K562 (cell line): Measurements from ENCODE around the gene NSF. TPM values are rescaled to one million over a fixed set of nuclear protein-coding genes. Genes with fewer than 3 reads are reported as not detected.

Experiments used
- ATAC-seq: fragments of 200-7000 bp; cut with Tn5 transposase; 3 replicates; pipeline ENCODE4 v1.9.1; 2020; ENCODE audit warnings: moderate library complexity
- BruUV-seq: library from RNA; stranded (reverse); fragments of 400-500 nt; replicated peaks from 2 replicates; lab custom pipeline; 2021; lab: Mats Ljungman, UMichigan
- CTCF ChIA-PET: fragments of 300-600 bp; formaldehyde crosslinking; extraction: SDS; loops from one replicate; lab custom pipeline; 2021; ENCODE audit warnings: low intra/inter-chr PET ratio; lab: Yijun Ruan, JAX
- POLR2A ChIA-PET: fragments of 300-600, 350-650 bp; sonication (Branson Sonifier 250); formaldehyde crosslinking; extraction: SDS; loops from one replicate; lab custom pipeline; 2021; ENCODE audit warnings: antibody characterized with exemption, inconsistent platforms; lab: Yijun Ruan, JAX
- DNase-seq, 4 experiments: peaks; one replicate each; pipeline versions ENCODE4 v3.0.0 to v3.0.0-alpha.2; 2011 to 2018; ENCODE audit warnings: low spot score in 3 of 4, mixed read lengths in 3 of 4; ENCODE audit errors: extremely low read depth in 1 of 4
- FAIRE-seq: peaks from 2 replicates; lab custom pipeline; 2011; peaks lifted over from hg19 to GRCh38; lab: Jason Lieb, UNC
- H2AFZ ChIP-seq: 2 replicates; pipeline ENCODE4 v1.6.0; 2011; ENCODE audit warnings: low read depth, low read length, control low read depth, inconsistent platforms
- H3K27ac ChIP-seq: fragments of 200-600 bp; 3 replicates; pipeline ENCODE4 v1.8.0; 2011; ENCODE audit warnings: low read depth, mild to moderate bottlenecking, control low read depth, inconsistent platforms, low read length, moderate library complexity, mixed read lengths; ENCODE audit errors: extremely low read depth
- H3K27me3 ChIP-seq, 2 experiments: fragments of 300-600 bp in 1 of 2; 2 replicates in 1 of 2; 3 replicates in 1 of 2; pipeline versions ENCODE4 v1.6.0 to v1.8.0; 2011; ENCODE audit warnings: inconsistent platforms in 2 of 2, low read length in 2 of 2, mild to moderate bottlenecking in 1 of 2, mixed read lengths in 1 of 2, moderate library complexity in 1 of 2; ENCODE audit not compliant: control insufficient read depth in 2 of 2, insufficient read depth in 2 of 2
- H3K36me3 ChIP-seq: fragments of 300-600 bp; 3 replicates; pipeline ENCODE4 v1.8.0; 2011; ENCODE audit warnings: mild to moderate bottlenecking, low read length, inconsistent platforms; ENCODE audit not compliant: control insufficient read depth, insufficient read depth
- H3K4me1 ChIP-seq, 2 experiments: fragments of 200-600 bp in 1 of 2; replicated peaks in 1 of 2; 2 replicates in 1 of 2; 3 replicates in 1 of 2; pipeline versions ENCODE4 v1.5.1 to v1.8.0; 2011; ENCODE audit warnings: inconsistent platforms in 2 of 2, low read length in 2 of 2, mild to moderate bottlenecking in 1 of 2, mixed read lengths in 1 of 2, moderate library complexity in 1 of 2; ENCODE audit not compliant: control insufficient read depth in 2 of 2, insufficient read depth in 2 of 2
- H3K4me2 ChIP-seq: 2 replicates; pipeline ENCODE4 v1.6.1; 2011; ENCODE audit warnings: low read length, control low read depth, inconsistent platforms, mixed read lengths; ENCODE audit not compliant: insufficient read depth
- H3K4me3 ChIP-seq: fragments of 200-600 bp; sonication (generic), shearing (Covaris generic); 2 replicates; pipeline ENCODE4 v1.5.1; 2016; ENCODE audit warnings: control low read depth, inconsistent platforms
- H3K79me2 ChIP-seq: fragments of 200-600 bp; 3 replicates; pipeline ENCODE4 v1.8.0; 2011; ENCODE audit warnings: low read length, inconsistent platforms; ENCODE audit not compliant: control insufficient read depth, insufficient read depth
- H3K9ac ChIP-seq, 2 experiments: 2 replicates each; pipeline versions ENCODE4 v1.6.0 to v1.6.1; 2011; ENCODE audit warnings: low read depth in 2 of 2, low read length in 2 of 2, control low read depth in 1 of 2, inconsistent platforms in 1 of 2, mild to moderate bottlenecking in 1 of 2, mixed read lengths in 1 of 2; ENCODE audit not compliant: insufficient read depth in 1 of 2
- H3K9me1 ChIP-seq: one replicate; pipeline ENCODE4 v1.6.0; 2011; ENCODE audit warnings: inconsistent platforms, mild to moderate bottlenecking, low read length, moderate library complexity; ENCODE audit not compliant: control insufficient read depth, insufficient read depth
- H3K9me3 ChIP-seq: replicated peaks from 2 replicates; pipeline ENCODE4 v1.5.1; 2011; ENCODE audit warnings: low read depth, low read length, inconsistent platforms; ENCODE audit not compliant: control insufficient read depth, insufficient read depth
- H4K20me1 ChIP-seq: replicated peaks from 2 replicates; pipeline ENCODE4 v1.6.1; 2011; ENCODE audit warnings: low read length, inconsistent platforms, mixed read lengths; ENCODE audit not compliant: control insufficient read depth, insufficient read depth
- CBX2 ChIP-seq: fragments of 200-600 bp; sonication (generic); IDR thresholded peaks from one replicate; pipeline ENCODE4 v1.6.1; 2012; ENCODE audit warnings: mild to moderate bottlenecking, low read length, inconsistent platforms; ENCODE audit not compliant: insufficient read depth, poor library complexity, severe bottlenecking
- CREB1 ChIP-seq, 2 experiments: sonication (generic) in 1 of 2; formaldehyde crosslinking in 1 of 2; IDR thresholded peaks; 2 replicates each; pipeline versions ENCODE4 v1.6.1 to v1.8.0; 2012 to 2022; ENCODE audit warnings: inconsistent platforms in 1 of 2, mild to moderate bottlenecking in 1 of 2, missing genetic modification reagents in 1 of 2, moderate library complexity in 1 of 2
- DMBX1 ChIP-seq: fragments of 250-450 bp; sonication (Bioruptor Pico); IDR thresholded peaks from 2 replicates; pipeline ENCODE4 v1.8.0; 2022; ENCODE audit warnings: inconsistent platforms, mild to moderate bottlenecking, moderate library complexity, borderline replicate concordance
- NFRKB ChIP-seq: fragments of 450-650 bp; IDR thresholded peaks from 2 replicates; pipeline ENCODE4 v1.6.1; 2016; ENCODE audit warnings: low read depth
- NR2F6 ChIP-seq: fragments of 450-650 bp; formaldehyde crosslinking; IDR thresholded peaks from 2 replicates; pipeline ENCODE4 v1.4.0; 2020; ENCODE audit warnings: mild to moderate bottlenecking
- RBM34 ChIP-seq: fragments of 200-400 bp; formaldehyde crosslinking; IDR thresholded peaks from 2 replicates; pipeline ENCODE4 v1.6.1; 2018; ENCODE audit warnings: low read length, borderline replicate concordance; ENCODE audit not compliant: insufficient read depth
- SAFB2 ChIP-seq: fragments of 200-400 bp; formaldehyde crosslinking; IDR thresholded peaks from 2 replicates; pipeline ENCODE4 v1.6.1; 2018; ENCODE audit warnings: borderline replicate concordance, low read length, low read depth, moderate library complexity; ENCODE audit not compliant: severe bottlenecking
- TARDBP ChIP-seq: fragments of 450-650 bp; IDR thresholded peaks from 2 replicates; pipeline ENCODE4 v1.6.1; 2016
- TBP ChIP-seq: optimal IDR thresholded peaks from 2 replicates; pipeline ENCODE3; 2011; ENCODE audit warnings: low read depth, low read length, improper control_type of control experiment
- XRCC3 ChIP-seq: fragments of 450-650 bp; IDR thresholded peaks from 2 replicates; pipeline ENCODE4 v1.6.1; 2017; ENCODE audit warnings: mild to moderate bottlenecking, moderate library complexity
- ZNF551 ChIP-seq: fragments of 250-450 bp; sonication (Bioruptor Pico); IDR thresholded peaks from 2 replicates; pipeline ENCODE4 v1.5.0; 2021; ENCODE audit warnings: mild to moderate bottlenecking, moderate library complexity
- WGBS: fragments of 100-300 bp; shearing (Covaris generic); methylation state at CpG from one replicate; pipeline ENCODE4 v1.1.6; 2016; ENCODE audit warnings: low coverage, mixed read lengths; ENCODE audit not compliant: insufficient coverage; ENCODE audit errors: missing lambda C conversion rate; 5-methylcytosine and 5-hydroxymethylcytosine counted together
- in situ Hi-C: fragments of 300-500 bp; cut with MboI; formaldehyde crosslinking; loops from 4 replicates; pipeline ENCODE4 v1.15.0; 2018; ENCODE audit warnings: inconsistent platforms, mixed read lengths
- intact Hi-C: fragments of 100-400 bp; cut with micrococcal nuclease; formaldehyde crosslinking; loops from 2 replicates; pipeline ENCODE4 v1.14.2; 2022
- polyA plus RNA-seq, 8 experiments: library from polyadenylated mRNA; depleted of rRNA in 4 of 8; stranded (reverse) in 5 of 8; unstranded in 3 of 8; fragments of >200 nt; fragmentation: Nextera tagmentation in 2 of 8; fragmentation: Illumina TruSeq in 1 of 8; extraction: Ambion mirVana in 2 of 8; extraction: Trizol in 1 of 8; gene quantifications; 2 replicates each; pipeline versions ENCODE4 v1.2.1 to v1.2.3, GENCODE V29; 2011 to 2014; ENCODE audit warnings: inconsistent platforms in 1 of 8, missing spikeins in 1 of 8
- total RNA-seq, 7 experiments: library from RNA; depleted of rRNA in 6 of 7; stranded (reverse); fragments of >200 nt in 6 of 7; fragmentation: Illumina TruSeq in 2 of 7; extraction: Trizol in 2 of 7; gene quantifications; 2 replicates each; pipeline versions ENCODE4 v1.2.1 to v1.2.3, GENCODE V29; 2011 to 2021; ENCODE audit warnings: low replicate concordance in 1 of 7
- TF ChIP-seq, protein P1 (sequence below): fragments of 450-650 bp; formaldehyde crosslinking; IDR thresholded peaks from 2 replicates; pipeline ENCODE4 v1.4.0; 2020; ENCODE audit warnings: mild to moderate bottlenecking, moderate library complexity
- TF ChIP-seq, protein P2 (sequence below): fragments of 150-350 bp; conservative IDR thresholded peaks from 2 replicates; pipeline ENCODE4 v1.6.1; 2014; ENCODE audit warnings: low read length
- TF ChIP-seq, protein P3 (sequence below): fragments of 450-650 bp; IDR thresholded peaks from 2 replicates; pipeline ENCODE4 v1.6.1; 2018; ENCODE audit not compliant: partially characterized antibody

Gene NSF
- total and polyA plus RNA-seq, 9 of the 15 experiments (the other 6 are each of a cell fraction or from before 2014, with no cell fraction given), result 16.7 to 39.8 (median 36.7) TPM

DNA sequence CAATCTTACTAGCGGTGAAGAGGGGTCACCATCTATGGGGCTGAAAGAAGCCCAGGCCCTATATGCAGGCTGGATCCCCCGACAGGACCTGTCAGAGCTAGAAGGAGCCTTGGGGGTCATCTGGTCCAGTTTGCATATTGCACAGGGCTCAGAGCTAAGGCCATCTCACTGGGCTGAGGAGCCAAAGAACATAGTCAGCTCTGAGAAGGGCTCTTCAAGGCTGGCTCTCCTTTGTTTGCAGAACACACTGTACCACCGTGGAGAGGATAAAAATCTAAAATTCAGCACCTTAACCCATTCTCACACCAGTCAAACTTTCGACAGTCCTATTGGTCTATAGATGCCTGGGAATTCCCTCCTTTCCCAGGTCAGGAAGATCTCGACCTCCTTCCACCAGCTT lies 203.8 kb downstream of the NSF start:
- H3K27me3 ChIP-seq, result no peaks in the 10 kb centered on the region
- H3K4me3 ChIP-seq, result no peak overlapping the region
- intact Hi-C loops, result no loop called here
- no peaks in the 10 kb centered on the region for H3K9me3 ChIP-seq
- H3K9ac ChIP-seq, result no peak overlapping the region; a peak in 1 of 4 replicates
- H3K27ac ChIP-seq, result no peak overlapping the region
- ChIA-PET POLR2A (interaction anchor here (0.8 to 1.4 kb wide), 5 partner anchors 9 to 16 kb away, joined by 3 to 4 read pairs (median 4); no protein-coding TSS in a partner anchor), CTCF (no interaction called here)
- no peak for DNase-seq
- H3K4me2 ChIP-seq, result no peak overlapping the region
- WGBS, result 62% methylated on average over 4 of the region's 5 CpGs
- BruUV-seq, result no TSS peak
- no peak for TF ChIP-seq CREB1 (IDR thresholded peaks at IDR 0.05)
- no peak for TF ChIP-seq CREB1 (CRISPR knock-in tag; IDR thresholded peaks at IDR 0.05)
- TF ChIP-seq XRCC3, result no peak
- TF ChIP-seq NFRKB, result no peak
- no peak for TF ChIP-seq NR2F6 (CRISPR knock-in tag)
- TF ChIP-seq TBP, result no peak
- TF ChIP-seq DMBX1 (CRISPR knock-in tag), result no peak
- TF ChIP-seq RBM34, result no peak
- TF ChIP-seq, protein P1, sequence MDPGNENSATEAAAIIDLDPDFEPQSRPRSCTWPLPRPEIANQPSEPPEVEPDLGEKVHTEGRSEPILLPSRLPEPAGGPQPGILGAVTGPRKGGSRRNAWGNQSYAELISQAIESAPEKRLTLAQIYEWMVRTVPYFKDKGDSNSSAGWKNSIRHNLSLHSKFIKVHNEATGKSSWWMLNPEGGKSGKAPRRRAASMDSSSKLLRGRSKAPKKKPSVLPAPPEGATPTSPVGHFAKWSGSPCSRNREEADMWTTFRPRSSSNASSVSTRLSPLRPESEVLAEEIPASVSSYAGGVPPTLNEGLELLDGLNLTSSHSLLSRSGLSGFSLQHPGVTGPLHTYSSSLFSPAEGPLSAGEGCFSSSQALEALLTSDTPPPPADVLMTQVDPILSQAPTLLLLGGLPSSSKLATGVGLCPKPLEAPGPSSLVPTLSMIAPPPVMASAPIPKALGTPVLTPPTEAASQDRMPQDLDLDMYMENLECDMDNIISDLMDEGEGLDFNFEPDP (CRISPR knock-in tag), result no peak
- TF ChIP-seq, protein P2, sequence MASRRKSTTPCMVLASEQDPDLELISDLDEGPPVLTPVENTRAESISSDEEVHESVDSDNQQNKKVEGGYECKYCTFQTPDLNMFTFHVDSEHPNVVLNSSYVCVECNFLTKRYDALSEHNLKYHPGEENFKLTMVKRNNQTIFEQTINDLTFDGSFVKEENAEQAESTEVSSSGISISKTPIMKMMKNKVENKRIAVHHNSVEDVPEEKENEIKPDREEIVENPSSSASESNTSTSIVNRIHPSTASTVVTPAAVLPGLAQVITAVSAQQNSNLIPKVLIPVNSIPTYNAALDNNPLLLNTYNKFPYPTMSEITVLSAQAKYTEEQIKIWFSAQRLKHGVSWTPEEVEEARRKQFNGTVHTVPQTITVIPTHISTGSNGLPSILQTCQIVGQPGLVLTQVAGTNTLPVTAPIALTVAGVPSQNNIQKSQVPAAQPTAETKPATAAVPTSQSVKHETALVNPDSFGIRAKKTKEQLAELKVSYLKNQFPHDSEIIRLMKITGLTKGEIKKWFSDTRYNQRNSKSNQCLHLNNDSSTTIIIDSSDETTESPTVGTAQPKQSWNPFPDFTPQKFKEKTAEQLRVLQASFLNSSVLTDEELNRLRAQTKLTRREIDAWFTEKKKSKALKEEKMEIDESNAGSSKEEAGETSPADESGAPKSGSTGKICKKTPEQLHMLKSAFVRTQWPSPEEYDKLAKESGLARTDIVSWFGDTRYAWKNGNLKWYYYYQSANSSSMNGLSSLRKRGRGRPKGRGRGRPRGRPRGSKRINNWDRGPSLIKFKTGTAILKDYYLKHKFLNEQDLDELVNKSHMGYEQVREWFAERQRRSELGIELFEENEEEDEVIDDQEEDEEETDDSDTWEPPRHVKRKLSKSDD, result no peak
- TF ChIP-seq, protein P3, sequence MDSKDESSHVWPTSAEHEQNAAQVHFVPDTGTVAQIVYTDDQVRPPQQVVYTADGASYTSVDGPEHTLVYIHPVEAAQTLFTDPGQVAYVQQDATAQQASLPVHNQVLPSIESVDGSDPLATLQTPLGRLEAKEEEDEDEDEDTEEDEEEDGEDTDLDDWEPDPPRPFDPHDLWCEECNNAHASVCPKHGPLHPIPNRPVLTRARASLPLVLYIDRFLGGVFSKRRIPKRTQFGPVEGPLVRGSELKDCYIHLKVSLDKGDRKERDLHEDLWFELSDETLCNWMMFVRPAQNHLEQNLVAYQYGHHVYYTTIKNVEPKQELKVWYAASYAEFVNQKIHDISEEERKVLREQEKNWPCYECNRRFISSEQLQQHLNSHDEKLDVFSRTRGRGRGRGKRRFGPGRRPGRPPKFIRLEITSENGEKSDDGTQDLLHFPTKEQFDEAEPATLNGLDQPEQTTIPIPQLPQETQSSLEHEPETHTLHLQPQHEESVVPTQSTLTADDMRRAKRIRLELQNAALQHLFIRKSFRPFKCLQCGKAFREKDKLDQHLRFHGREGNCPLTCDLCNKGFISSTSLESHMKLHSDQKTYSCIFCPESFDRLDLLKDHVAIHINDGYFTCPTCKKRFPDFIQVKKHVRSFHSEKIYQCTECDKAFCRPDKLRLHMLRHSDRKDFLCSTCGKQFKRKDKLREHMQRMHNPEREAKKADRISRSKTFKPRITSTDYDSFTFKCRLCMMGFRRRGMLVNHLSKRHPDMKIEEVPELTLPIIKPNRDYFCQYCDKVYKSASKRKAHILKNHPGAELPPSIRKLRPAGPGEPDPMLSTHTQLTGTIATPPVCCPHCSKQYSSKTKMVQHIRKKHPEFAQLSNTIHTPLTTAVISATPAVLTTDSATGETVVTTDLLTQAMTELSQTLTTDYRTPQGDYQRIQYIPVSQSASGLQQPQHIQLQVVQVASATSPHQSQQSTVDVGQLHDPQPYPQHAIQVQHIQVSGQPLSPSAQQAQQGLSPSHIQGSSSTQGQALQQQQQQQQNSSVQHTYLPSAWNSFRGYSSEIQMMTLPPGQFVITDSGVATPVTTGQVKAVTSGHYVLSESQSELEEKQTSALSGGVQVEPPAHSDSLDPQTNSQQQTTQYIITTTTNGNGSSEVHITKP, result no peak
- no peak for TF ChIP-seq ZNF551 (CRISPR knock-in tag)
- no peak for TF ChIP-seq SAFB2
- TF ChIP-seq CBX2, result no peak
- no peak for TF ChIP-seq TARDBP
- H4K20me1 ChIP-seq, result no peaks in the 10 kb centered on the region
- no peaks in the 10 kb centered on the region for H3K9me1 ChIP-seq
- peak overlapping the region; percentile 60; the same call in 1 of the 2 replicates for H2AFZ ChIP-seq
- no peaks in the 10 kb centered on the region for H3K79me2 ChIP-seq
- ATAC-seq, result peak; percentile 6; the same call in 1 of the 3 replicates
- no peaks in the 10 kb centered on the region for H3K36me3 ChIP-seq
- peak; percentile 15 for FAIRE-seq
- in situ Hi-C loops, result no loop called here
- peaks cover 26 to 31% of the 10 kb centered on the region in 2 experiments for H3K4me1 ChIP-seq
